Measurements from ENCODE around the gene GNAZ.

Gene GNAZ

DNA sequence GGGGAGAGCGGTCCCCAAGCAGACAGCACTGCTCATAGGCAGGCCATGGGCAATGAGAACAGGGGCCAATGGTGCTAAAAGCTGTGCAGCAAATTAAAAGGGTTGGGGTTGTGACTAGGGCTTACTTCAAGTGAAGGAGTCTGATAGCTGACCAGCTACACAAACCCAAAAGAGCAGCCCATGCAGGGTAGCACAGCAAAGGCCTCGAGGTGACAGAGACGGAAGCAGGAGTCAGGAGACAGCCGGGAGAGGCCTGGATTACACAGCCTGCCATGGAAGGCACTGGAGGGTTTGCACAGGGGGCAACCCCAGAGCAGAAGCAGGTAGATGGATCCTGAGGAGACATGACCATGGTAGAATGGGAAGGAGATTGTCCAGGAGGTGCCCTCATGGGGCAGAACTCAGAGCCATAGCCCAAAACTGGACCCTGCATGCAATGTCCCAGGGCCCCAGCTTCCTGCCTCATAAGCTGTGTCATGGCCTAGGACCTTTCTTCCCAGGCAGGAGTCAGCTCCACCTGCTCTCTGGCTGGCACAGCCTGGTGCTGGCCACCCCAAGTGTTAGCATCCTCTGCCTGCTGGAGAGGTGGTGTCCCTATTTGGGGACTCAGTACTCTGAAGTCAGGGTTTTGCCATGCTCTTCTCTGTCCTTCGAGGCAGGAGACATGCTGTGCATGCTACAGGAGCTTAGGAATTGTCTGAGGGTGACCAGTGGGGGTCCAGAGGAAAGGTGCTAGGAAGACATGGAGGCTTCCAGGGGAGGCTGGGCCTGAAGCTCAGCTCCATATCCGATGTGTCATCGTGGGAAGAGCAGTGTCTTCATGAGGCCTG is 38.1 kb downstream of the GNAZ start:
- Histone ChIP-seq H3K18ac (ENCODE audit: low read length) (no peak overlapping the region), H3K79me1 (ENCODE audit: low read length) (no peaks in the 10 kb centered on the region), H3K9ac (ENCODE audit: low read length) (no peak overlapping the region), H3K27me3 (ENCODE audit: insufficient read depth, low read length) (no peaks in the 10 kb centered on the region), H2BK120ac (ENCODE audit: insufficient read depth, low read length, poor library complexity) (no peak overlapping the region), H2AFZ (ENCODE audit: insufficient read depth, low read length, poor library complexity) (no peak overlapping the region), H3K4me3 (ENCODE audit: low read depth, low read length) (no peak overlapping the region), H3K4me1 (ENCODE audit: control insufficient read depth in 1 of 2, insufficient read depth in 2 of 2, low read length in 2 of 2) (peaks cover 3 to 8% of the 10 kb centered on the region in 2 experiments), H3K23ac (ENCODE audit: low read length) (no peak overlapping the region), H4K91ac (ENCODE audit: low read depth, low read length) (no peak overlapping the region), H2AK5ac (ENCODE audit: low read length) (no peak overlapping the region), H2BK5ac (ENCODE audit: low read depth, low read length, poor library complexity) (no peak overlapping the region), H3K27ac (ENCODE audit: low read depth, low read length) (no peak overlapping the region), H3K9me3 (ENCODE audit: insufficient read depth, low read depth, low read length) (no peaks in the 10 kb centered on the region), H2BK12ac (ENCODE audit: low read length) (no peak overlapping the region), H3K14ac (ENCODE audit: low read length) (no peak overlapping the region), H4K8ac (ENCODE audit: low read depth, low read length) (no peak overlapping the region), H3K4ac (ENCODE audit: low read depth, low read length) (no peak overlapping the region), H3K79me2 (ENCODE audit: control insufficient read depth, insufficient read depth, low read length, poor library complexity) (no peaks in the 10 kb centered on the region), H3K4me2 (ENCODE audit: low read length) (no peak overlapping the region), H4K12ac (ENCODE audit: low read depth, low read length) (no peak overlapping the region), H3K36me3 (ENCODE audit: control insufficient read depth in 1 of 2, insufficient read depth in 2 of 2, low read length in 2 of 2) (no peaks in the 10 kb centered on the region)
- no CpG with 5 or more reads among the region's 7 CpGs for WGBS (ENCODE audit: extremely low coverage, insufficient coverage, insufficient read length)
- DNase-seq: no peak

DNA sequence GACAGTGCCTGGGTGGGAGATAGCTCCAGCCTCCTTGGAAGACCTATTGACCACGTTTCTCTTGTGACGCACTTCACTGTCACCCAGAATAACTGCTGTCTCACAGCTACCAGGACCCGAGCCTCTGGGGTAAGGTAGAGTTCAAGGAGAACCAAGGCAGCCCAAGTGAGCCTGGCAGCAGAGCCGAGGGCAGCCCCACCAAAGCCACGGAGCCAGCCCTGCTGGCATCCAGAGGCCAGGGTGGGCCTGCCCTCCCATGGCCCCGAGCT is 38.7 kb downstream of the GNAZ start:
- no peak overlapping the region for H3K4me2 ChIP-seq (ENCODE audit: low read length)
- no peaks in the 10 kb centered on the region for H3K79me1 ChIP-seq (ENCODE audit: low read length)
- H4K12ac ChIP-seq (ENCODE audit: low read depth, low read length): no peak overlapping the region
- H2AK5ac ChIP-seq (ENCODE audit: low read length): no peak overlapping the region
- no peak overlapping the region for H3K4ac ChIP-seq (ENCODE audit: low read depth, low read length)
- no peak overlapping the region for H2AFZ ChIP-seq (ENCODE audit: insufficient read depth, low read length, poor library complexity)
- no peaks in the 10 kb centered on the region for H3K36me3 ChIP-seq (ENCODE audit: control insufficient read depth in 1 of 2, insufficient read depth in 2 of 2, low read length in 2 of 2)
- no peak overlapping the region for H4K8ac ChIP-seq (ENCODE audit: low read depth, low read length)
- no peaks in the 10 kb centered on the region for H3K79me2 ChIP-seq (ENCODE audit: control insufficient read depth, insufficient read depth, low read length, poor library complexity)
- no peaks in the 10 kb centered on the region for H3K9me3 ChIP-seq (ENCODE audit: insufficient read depth, low read depth, low read length)
- H3K18ac ChIP-seq (ENCODE audit: low read length): no peak overlapping the region
- H3K27me3 ChIP-seq (ENCODE audit: insufficient read depth, low read length): no peaks in the 10 kb centered on the region
- no peak overlapping the region for H3K14ac ChIP-seq (ENCODE audit: low read length)
- H2BK120ac ChIP-seq (ENCODE audit: insufficient read depth, low read length, poor library complexity): no peak overlapping the region
- no peak overlapping the region for H2BK5ac ChIP-seq (ENCODE audit: low read depth, low read length, poor library complexity)
- peaks cover 3 to 8% of the 10 kb centered on the region in 2 experiments for H3K4me1 ChIP-seq (ENCODE audit: control insufficient read depth in 1 of 2, insufficient read depth in 2 of 2, low read length in 2 of 2)
- no peak overlapping the region for H4K91ac ChIP-seq (ENCODE audit: low read depth, low read length)
- H3K4me3 ChIP-seq (ENCODE audit: low read depth, low read length): no peak overlapping the region
- no peak overlapping the region for H3K27ac ChIP-seq (ENCODE audit: low read depth, low read length)
- H3K9ac ChIP-seq (ENCODE audit: low read length): no peak overlapping the region
- no peak overlapping the region for H2BK12ac ChIP-seq (ENCODE audit: low read length)
- no peak for DNase-seq
- no peak overlapping the region for H3K23ac ChIP-seq (ENCODE audit: low read length)
- no CpG with 5 or more reads among the region's 6 CpGs for WGBS (ENCODE audit: extremely low coverage, insufficient coverage, insufficient read length)

DNA sequence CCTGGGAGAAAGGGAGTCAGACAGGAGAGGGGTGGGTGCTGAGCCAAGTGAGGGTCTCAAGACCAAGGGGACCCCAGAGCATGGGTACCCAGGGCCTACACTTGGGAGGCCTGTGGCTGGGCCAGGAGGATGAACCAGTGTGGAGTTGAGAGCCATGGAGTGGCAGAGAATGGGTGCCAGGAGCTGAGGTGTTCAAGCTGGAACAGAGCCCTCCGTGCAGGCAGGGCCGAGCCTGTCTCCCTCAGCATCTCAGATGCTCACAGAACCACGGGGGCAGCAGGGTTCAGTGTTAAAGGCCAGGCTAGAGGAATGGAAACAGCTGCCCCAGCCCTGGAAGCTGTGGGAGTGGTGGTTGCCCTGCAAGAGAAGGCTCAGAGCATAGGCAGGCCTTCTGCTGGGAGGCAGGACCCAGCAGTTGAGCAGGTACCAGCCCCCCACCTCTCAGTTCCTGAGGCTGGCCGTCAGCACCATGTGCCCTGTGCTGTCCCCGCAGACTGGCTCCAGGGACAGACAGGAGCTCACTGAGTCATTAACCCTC is 39.2 kb downstream of the GNAZ start:
- H3K9me3 ChIP-seq (ENCODE audit: insufficient read depth, low read depth, low read length): no peaks in the 10 kb centered on the region
- no peak overlapping the region for H2AK5ac ChIP-seq (ENCODE audit: low read length)
- no peak overlapping the region for H4K8ac ChIP-seq (ENCODE audit: low read depth, low read length)
- no peak overlapping the region for H2BK5ac ChIP-seq (ENCODE audit: low read depth, low read length, poor library complexity)
- no peaks in the 10 kb centered on the region for H3K27me3 ChIP-seq (ENCODE audit: insufficient read depth, low read length)
- H2BK120ac ChIP-seq (ENCODE audit: insufficient read depth, low read length, poor library complexity): no peak overlapping the region
- no peaks in the 10 kb centered on the region for H3K36me3 ChIP-seq (ENCODE audit: control insufficient read depth in 1 of 2, insufficient read depth in 2 of 2, low read length in 2 of 2)
- WGBS (ENCODE audit: extremely low coverage, insufficient coverage, insufficient read length): no CpG with 5 or more reads among the region's 5 CpGs
- no peak overlapping the region for H3K4ac ChIP-seq (ENCODE audit: low read depth, low read length)
- H2BK12ac ChIP-seq (ENCODE audit: low read length): no peak overlapping the region
- no peak overlapping the region for H4K91ac ChIP-seq (ENCODE audit: low read depth, low read length)
- no peak overlapping the region for H2AFZ ChIP-seq (ENCODE audit: insufficient read depth, low read length, poor library complexity)
- DNase-seq: no peak
- H3K9ac ChIP-seq (ENCODE audit: low read length): no peak overlapping the region
- no peak overlapping the region for H3K27ac ChIP-seq (ENCODE audit: low read depth, low read length)
- no peak overlapping the region for H3K4me2 ChIP-seq (ENCODE audit: low read length)
- no peak overlapping the region for H3K18ac ChIP-seq (ENCODE audit: low read length)
- no peaks in the 10 kb centered on the region for H3K79me2 ChIP-seq (ENCODE audit: control insufficient read depth, insufficient read depth, low read length, poor library complexity)
- no peak overlapping the region for H3K23ac ChIP-seq (ENCODE audit: low read length)
- no peak overlapping the region for H3K4me3 ChIP-seq (ENCODE audit: low read depth, low read length)
- no peak overlapping the region for H4K12ac ChIP-seq (ENCODE audit: low read depth, low read length)
- H3K14ac ChIP-seq (ENCODE audit: low read length): no peak overlapping the region
- peaks cover 3 to 8% of the 10 kb centered on the region in 2 experiments for H3K4me1 ChIP-seq (ENCODE audit: control insufficient read depth in 1 of 2, insufficient read depth in 2 of 2, low read length in 2 of 2)
- H3K79me1 ChIP-seq (ENCODE audit: low read length): no peaks in the 10 kb centered on the region

DNA sequence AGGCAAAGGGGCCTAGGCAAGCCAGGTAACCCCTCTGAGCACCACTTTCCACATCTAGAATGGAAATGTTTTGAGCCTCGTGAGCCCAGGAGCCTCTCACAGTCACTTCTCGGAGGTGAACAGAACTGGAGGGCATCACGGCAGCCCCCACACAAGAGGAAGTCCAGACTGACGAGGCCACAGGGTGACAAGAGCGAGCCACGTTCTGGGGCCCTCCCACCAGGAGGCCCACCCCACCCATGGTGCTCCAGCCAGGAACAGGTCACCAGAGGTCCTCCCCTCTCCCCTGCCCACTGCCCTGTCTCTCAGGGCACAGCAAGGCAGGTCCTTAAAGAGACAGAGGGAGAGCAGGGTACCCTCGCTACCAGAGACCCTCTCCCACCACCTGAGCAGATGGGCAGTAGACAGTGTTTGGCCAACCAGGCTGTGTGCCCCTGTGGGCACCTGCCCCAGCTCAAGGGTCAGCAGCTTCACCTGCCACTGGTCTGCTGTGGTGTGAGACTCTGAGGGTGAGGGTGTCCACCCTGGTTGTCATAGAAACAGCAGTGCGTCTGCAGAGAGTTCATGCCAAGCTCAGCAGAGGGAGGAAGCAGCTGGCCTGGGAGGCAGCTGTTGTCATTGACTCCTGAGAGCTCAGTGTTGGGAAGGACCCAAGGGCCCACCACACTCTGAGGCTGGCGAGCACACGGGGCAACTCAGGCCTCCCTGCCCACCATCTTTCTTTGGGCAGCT is 40.0 kb downstream of the GNAZ start:
- Histone ChIP-seq H4K91ac (ENCODE audit: low read depth, low read length) (no peak overlapping the region), H3K14ac (ENCODE audit: low read length) (no peak overlapping the region), H3K9me3 (ENCODE audit: insufficient read depth, low read depth, low read length) (no peaks in the 10 kb centered on the region), H3K27me3 (ENCODE audit: insufficient read depth, low read length) (no peaks in the 10 kb centered on the region), H4K12ac (ENCODE audit: low read depth, low read length) (no peak overlapping the region), H3K23ac (ENCODE audit: low read length) (no peak overlapping the region), H2BK12ac (ENCODE audit: low read length) (no peak overlapping the region), H4K8ac (ENCODE audit: low read depth, low read length) (no peak overlapping the region), H3K27ac (ENCODE audit: low read depth, low read length) (no peak overlapping the region), H2AK5ac (ENCODE audit: low read length) (no peak overlapping the region), H3K4ac (ENCODE audit: low read depth, low read length) (no peak overlapping the region), H3K79me1 (ENCODE audit: low read length) (no peaks in the 10 kb centered on the region), H2AFZ (ENCODE audit: insufficient read depth, low read length, poor library complexity) (no peak overlapping the region), H3K4me1 (ENCODE audit: control insufficient read depth in 1 of 2, insufficient read depth in 2 of 2, low read length in 2 of 2) (peaks cover 3 to 8% of the 10 kb centered on the region in 2 experiments), H3K79me2 (ENCODE audit: control insufficient read depth, insufficient read depth, low read length, poor library complexity) (no peaks in the 10 kb centered on the region), H3K4me3 (ENCODE audit: low read depth, low read length) (no peak overlapping the region), H3K9ac (ENCODE audit: low read length) (no peak overlapping the region), H3K18ac (ENCODE audit: low read length) (no peak overlapping the region), H3K4me2 (ENCODE audit: low read length) (no peak overlapping the region), H3K36me3 (ENCODE audit: control insufficient read depth in 1 of 2, insufficient read depth in 2 of 2, low read length in 2 of 2) (no peaks in the 10 kb centered on the region), H2BK120ac (ENCODE audit: insufficient read depth, low read length, poor library complexity) (no peak overlapping the region), H2BK5ac (ENCODE audit: low read depth, low read length, poor library complexity) (no peak overlapping the region)
- no peak for DNase-seq
- no CpG with 5 or more reads among the region's 10 CpGs for WGBS (ENCODE audit: extremely low coverage, insufficient coverage, insufficient read length)
